Inflammatory macrophage treated with lipopolysaccharide for 4 hours (primary cell): Measurements from ENCODE around the gene ATP9B.
"Not testable (repeated sequence)": the region's sequence is repeated elsewhere in the genome, so short reads cannot be mapped to it uniquely, and the experiment has no call there.

ENCODE experiments used
- DNase-seq: peaks from one replicate; pipeline ENCODE4 v3.0.0-alpha.2; 2020

The ATP9B gene

DNA sequence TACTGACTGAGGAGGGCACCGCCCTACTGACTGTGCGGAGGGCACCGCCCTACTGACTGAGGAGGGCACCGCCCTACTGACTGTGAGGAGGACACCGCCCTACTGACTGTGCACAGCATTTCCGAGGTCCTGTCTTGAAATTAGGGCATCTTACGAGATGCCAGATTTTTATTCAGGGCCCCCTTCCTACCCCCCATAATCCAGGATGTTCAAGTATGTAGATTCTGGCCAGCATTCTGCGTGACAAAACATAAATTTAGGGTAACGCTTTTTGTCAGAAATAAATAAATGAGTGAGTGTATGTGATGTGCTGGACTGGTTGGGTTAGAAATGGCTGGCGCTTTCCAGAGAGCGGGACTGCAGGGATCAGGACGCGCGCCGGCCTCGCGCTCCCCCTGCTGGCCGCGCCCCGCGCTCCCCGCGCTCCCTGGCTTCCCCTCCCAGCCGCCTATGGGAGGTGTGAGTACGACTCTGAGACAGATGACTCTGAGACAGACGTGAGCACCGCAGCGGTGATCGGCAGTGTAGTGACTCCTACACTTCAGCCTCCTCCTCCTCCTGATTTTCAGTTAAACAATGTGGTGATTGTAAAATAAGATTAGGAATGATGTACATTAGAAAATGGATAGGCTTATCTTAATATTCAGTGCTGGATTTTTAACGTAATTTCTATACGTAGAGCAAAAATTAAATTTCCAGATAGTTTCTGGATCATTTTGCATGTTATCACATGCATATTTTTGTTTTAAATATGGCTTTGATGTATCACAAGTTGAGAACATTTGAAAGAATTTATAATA lies 177.3 kb downstream of the ATP9B start:
- peak; percentile 53 for DNase-seq

- DNase-seq, result peak; percentile 2
These were observed 179.4 kb downstream of the ATP9B start for GRCh38 chr18:79248495-79249060.

GRCh38 chr18:79250301-79250981 lies 181.2 kb downstream of the ATP9B start:
- DNase-seq, result no peak

- no peak for DNase-seq
These were observed 181.8 kb downstream of the ATP9B start for GRCh38 chr18:79251021-79251420.

DNA sequence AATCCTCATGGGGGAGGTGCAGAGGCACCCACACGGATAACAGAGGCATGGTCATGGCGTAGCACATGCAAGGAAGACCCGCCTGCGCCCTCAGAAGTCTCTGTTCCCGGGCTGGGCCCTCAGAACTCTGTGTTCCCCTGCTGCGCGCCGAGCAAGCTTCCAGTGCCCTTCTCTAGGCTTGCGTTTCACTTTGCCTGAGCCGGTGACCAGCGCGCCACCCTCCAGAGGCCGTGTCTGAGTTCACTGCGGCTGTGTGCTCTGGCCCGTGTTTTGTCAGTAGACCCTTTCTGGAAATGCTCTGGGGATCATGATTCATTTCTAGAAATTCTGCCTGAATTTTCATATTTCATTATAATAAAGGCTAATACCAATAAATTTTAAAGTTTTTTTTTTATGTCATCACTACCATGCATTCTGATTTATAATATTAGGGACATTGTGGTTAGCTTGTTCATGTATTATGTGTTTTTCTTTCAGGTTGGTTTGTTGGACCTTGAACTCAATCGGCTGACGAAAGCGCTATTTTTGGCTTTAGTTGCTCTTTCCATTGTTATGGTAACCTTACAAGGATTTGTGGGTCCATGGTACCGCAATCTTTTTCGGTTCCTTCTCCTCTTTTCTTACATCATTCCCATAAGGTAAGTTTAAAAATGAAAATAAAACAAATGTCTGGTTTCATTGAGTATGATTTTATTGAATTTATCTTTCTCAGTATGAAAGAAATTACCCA lies 183.9 kb downstream of the ATP9B start:
- no peak for DNase-seq

GRCh38 chr18:79257480-79257879 lies 188.3 kb downstream of the ATP9B start:
- DNase-seq, result no peak

DNA sequence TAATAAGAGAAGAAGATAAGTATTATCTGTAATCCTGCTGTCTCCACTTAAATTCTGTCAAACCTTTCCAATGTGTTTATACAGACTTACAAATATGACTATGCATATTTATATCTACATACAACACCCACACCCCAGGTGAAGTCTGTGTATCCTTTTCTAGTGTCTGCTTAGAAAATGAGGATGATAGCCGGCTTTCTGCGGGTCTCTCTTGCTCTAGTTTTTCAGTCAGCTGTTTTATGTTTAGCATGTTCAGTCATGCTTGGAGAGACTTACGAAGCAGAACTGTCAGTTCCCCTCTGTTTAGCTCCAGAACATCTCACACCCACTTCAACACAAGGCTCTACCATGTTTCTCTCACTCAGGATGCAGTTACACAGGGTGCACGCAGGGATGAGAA lies 189.3 kb downstream of the ATP9B start:
- no peak for DNase-seq

DNA sequence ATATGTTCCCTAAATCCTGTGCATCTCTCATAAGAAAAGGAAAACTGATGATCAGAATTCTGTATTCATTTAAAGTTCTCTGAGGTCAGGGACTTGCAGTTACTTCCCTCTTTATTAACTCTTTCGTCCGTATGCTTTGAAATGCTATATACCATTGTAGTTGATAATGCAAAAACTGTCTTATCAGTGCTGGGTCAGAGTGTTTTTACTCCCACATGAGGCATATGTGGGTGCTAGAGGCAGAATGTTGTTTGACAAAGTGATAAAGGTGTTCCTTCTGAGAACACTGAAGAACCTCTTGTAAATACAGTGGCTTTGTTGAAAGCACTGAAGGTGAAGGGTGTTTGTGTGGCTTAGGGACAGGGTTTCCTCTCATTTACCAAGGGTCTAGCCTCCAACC lies 190.0 kb downstream of the ATP9B start:
- no peak for DNase-seq

GRCh38 chr18:79260023-79260422 lies 190.8 kb downstream of the ATP9B start:
- DNase-seq, result no peak

GRCh38 chr18:79260510-79260909 lies 191.3 kb downstream of the ATP9B start:
- DNase-seq, result no peak

DNA sequence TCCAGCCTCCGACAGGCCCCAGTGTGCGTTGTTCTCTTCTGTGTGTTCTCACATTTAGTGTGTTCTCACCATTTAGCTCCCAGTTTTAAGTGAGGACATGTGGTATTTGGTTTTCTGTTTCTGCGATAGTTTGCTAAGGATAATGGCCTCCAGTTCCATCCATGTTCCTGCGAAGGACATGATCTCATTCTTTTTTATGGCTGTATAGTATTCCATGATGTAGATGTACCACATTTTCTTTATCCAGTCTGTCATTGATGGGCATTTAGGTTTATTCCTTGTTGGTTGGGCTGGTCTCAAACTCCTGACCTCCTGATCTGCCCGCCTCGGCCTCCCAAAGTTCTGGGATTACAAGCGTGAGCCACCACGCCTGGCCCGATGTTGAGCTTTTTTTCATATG lies 195.9 kb downstream of the ATP9B start:
- DNase-seq, result not testable (repeated sequence)

DNA sequence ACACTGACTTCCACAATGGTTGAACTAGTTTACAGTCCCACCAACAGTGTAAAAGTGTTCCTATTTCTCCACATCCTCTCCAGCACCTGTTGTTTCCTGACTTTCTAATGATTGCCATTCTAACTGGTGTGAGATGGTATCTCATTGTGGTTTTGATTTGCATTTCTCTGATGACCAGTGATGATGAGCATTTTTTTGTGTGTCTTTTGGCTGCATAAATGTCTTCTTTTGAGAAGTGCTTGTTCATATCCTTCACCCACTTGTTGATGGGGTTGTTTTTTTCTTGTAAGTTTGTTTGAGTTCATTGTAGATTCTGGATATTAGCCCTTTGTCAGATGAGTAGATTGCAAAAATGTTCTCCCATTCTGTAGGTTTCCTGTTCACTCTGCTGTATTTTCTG lies 202.6 kb downstream of the ATP9B start:
- DNase-seq, result not testable (repeated sequence)

DNA sequence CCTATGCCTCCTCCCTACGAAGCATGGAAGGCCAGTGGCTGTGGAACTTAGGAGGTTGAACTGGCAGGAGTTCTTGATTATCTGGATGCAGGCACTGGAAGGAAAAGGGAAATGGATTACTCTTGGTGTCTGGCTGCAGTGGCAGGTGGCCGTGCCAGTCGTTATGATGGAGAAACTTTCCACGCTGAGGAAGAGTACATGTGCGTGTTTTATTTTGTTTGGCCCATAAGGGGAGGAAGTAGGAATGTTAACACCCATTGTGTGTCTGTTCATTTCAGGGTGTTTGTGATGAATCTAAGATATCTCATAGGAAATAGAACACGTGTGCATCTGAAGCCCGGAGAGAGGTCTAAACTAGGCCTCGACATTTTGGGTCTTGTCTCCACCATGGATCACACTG lies 203.7 kb downstream of the ATP9B start:
- no peak for DNase-seq

DNA sequence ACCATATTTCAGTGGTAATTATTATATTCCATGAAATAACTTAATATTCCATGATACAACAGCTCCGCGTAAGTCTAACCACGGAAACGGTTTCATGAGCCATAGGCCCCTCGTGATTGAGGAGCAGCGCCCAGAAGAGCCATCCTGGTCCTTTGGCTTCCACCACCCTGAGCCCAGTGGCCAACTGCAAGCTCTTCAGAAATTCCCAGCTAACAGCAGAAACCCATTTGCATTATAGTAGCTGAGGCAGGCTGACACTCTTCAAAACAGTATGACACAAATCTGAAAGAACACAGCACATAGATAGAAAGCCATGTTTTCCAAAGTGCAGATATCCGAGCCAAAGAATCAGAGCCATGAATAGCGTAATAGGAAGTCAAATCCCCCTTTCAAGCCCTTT lies 205.6 kb downstream of the ATP9B start:
- DNase-seq, result no peak

DNA sequence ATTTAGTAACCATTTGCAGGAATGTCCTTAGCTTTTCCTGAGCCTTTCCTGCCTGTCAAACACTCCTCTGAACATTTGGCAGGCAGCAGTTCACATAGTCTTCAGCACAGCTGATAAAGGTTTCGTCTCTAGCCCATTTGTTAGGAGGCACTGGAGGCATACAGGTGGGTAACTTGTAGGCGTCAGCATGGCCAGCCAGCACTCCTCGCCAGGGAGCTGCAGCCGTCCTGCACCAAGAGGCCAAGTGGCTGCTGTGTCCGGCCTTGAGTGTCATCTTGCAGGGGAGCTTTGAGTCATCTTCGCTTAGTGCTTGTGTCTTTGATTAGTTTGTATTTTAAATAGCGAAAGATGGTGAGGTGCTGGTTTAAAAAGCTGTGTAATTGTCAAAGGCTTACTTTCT lies 206.3 kb downstream of the ATP9B start:
- no peak for DNase-seq

GRCh38 chr18:79275992-79276391 lies 206.8 kb downstream of the ATP9B start:
- DNase-seq, result peak; percentile 11

DNA sequence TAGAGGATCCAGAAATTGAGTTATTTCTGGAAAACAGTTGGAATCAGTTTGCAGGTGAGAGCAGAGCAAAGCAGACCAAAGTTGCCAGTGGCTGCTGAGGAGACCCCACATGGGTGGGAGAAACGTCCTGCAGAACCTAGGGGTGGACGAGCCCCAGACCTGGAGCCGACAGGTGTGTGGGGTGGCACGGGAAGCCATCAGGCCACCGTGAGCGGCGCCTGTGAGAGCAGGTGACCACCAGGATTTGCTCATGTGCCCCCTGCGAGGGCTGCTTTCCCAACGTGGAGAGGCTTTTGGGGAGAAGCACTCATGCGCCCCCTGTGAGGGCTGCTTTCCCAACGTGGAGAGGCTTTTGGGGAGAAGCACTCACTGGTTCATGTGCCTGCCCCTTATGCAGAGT lies 209.7 kb downstream of the ATP9B start:
- no peak for DNase-seq

DNA sequence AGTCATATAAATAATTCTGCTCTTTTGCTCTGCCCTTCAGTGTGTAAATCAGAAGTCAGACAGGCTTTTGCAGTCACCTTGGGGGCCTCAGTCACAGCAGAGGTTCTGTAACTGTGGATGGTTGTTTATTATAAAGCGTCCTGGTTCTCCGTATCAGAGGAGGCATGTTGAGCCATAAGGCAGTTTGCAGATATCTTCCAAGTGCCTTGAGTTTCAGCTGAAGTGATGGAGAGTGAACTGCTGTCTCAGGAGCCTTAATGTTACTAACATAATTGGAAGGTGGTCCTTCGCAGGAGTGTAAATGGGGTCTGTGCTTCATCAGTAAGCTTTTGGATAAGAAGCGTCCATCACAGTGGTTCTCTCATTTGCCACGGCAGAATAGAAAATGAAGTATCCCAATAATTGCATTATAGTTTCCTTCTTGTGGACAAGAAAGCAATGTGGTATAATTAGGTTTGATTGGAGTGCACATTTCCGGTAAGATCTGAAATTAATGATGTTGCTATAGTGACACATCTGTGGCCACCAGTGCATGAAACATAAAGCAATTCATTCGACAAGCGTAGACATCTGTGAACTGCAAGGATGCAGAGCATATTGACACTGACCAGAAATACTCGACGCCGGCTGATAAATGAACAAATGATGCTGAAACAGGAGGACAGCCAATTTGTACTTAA lies 214.1 kb downstream of the ATP9B start:
- DNase-seq, result no peak

- no peak for DNase-seq
These were observed 214.7 kb downstream of the ATP9B start for GRCh38 chr18:79283929-79284328.

DNA sequence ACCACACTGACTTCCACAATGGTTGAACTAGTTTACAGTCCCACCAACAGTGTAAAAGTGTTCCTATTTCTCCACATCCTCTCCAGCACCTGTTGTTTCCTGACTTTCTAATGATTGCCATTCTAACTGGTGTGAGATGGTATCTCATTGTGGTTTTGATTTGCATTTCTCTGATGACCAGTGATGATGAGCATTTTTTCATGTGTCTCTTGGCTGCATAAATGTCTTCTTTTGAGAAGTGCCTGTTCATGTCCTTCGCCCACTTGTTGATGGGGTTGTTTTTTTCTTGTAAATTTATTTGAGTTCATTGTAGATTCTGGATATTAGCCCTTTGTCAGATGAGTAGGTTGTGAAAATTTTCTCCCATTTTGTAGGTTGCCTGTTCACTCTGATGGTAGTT lies 216.0 kb downstream of the ATP9B start:
- not testable (repeated sequence) for DNase-seq

GRCh38 chr18:79290409-79290808 lies 221.2 kb downstream of the ATP9B start:
- not testable (repeated sequence) for DNase-seq

DNA sequence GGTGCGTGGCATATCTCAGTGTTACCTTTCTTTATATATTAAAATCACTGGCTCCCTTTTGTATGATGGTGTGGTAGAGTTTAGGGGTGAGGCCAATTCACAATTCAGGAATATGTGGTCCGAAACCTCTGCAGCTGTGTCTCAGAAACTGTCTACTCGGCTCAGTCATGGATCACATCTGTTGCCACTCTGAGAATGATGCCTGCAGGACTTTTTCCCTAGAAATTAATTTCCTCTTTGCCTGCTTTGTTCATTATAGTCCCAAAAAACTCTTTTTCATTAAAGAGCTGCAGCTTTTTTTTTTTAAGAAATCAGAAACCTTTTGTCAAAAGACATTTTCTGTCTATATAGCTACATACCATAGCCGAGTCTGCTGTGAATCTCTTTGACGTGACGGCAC lies 221.7 kb downstream of the ATP9B start:
- no peak for DNase-seq

DNA sequence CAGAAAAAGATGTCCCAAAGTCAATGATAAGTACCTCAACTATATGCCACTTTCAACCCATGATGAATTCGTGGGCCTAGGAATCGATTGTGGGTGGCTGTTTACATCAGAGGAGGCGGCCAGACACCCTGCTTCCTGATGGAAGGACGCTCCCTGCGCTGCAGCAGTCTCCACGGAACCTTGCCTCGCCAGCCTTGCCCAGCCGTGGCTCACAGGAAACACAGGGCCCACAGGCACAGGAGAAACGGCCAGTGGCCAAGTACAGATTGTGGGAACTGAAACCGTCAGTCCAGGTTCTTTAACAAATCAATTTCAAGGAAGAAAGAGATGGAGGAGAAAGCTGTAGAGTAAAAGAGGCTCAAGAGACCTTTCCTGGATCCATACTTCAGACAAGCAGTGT lies 225.0 kb downstream of the ATP9B start:
- no peak for DNase-seq
